ENCODE results near the gene OTOP3. TPM values are rescaled to one million over a fixed set of nuclear protein-coding genes. Genes with fewer than 3 reads are reported as not detected.

Gene OTOP3
- total RNA-seq, 1 experiment from 2014 or later, result not detected

GRCh38 chr17:74916136-74916850 lies 19.4 kb upstream of the OTOP3 start:
- in situ Hi-C loops (cut with HindIII; ENCODE audit: low sequenced_read_pairs), result no loop called here
- no peak for DNase-seq (ENCODE audit: low spot score)

GRCh38 chr17:74916851-74917199 lies 18.9 kb upstream of the OTOP3 start:
- in situ Hi-C loops (cut with HindIII; ENCODE audit: low sequenced_read_pairs), result no loop called here

GRCh38 chr17:74917430-74917829 lies 18.3 kb upstream of the OTOP3 start:
- DNase-seq (ENCODE audit: low spot score), result no peak
- in situ Hi-C loops (cut with HindIII; ENCODE audit: low sequenced_read_pairs), result no loop called here

More at GRCh38 chr17:74916851-74917199, 18.9 kb upstream of the OTOP3 start:
- DNase-seq (ENCODE audit: low spot score), result no peak

DNA sequence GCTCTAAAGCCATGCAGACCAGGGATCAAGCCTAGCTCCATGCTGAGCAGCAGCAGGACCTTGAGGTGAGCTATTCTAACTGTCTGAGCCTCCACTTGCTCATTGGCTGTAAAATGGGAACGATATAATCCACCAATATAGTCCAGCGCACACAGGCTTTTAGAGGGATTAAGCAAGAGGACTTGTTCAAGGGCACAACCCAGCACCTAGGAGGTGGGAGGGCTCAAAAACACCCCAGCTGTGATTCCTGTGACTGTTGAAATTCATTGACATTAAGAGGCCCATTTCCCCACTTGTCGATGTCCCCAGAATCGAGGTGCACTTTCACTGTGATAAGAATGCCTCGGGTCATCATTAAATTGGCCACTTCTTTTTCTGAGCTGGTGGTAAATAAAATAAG lies 16.8 kb upstream of the OTOP3 start:
- DNase-seq (ENCODE audit: low spot score), result no peak
- in situ Hi-C loops (cut with HindIII; ENCODE audit: low sequenced_read_pairs), result no loop called here

GRCh38 chr17:74919440-74920305 lies 16.0 kb upstream of the OTOP3 start:
- peak; percentile 16 for DNase-seq (ENCODE audit: low spot score)
- in situ Hi-C loops (cut with HindIII; ENCODE audit: low sequenced_read_pairs), result no loop called here

DNA sequence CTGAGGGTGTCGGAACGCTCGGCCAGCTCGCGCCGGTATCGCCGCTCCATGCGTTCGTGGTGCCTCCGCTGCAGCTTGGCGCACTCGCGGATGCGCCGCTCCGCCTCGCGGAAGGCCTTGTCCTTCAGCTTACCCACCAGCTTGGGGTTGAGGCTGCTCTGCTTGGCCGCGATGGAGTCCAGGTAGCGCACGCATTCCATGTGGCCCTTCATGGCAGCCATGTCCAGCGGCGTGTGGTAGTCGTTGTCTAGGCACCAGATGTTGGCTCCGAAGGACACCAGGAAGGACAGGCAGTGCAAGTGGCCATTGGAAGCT lies 15.4 kb upstream of the OTOP3 start:
- DNase-seq (ENCODE audit: low spot score), result no peak
- in situ Hi-C loops (cut with HindIII; ENCODE audit: low sequenced_read_pairs), result no loop called here

DNA sequence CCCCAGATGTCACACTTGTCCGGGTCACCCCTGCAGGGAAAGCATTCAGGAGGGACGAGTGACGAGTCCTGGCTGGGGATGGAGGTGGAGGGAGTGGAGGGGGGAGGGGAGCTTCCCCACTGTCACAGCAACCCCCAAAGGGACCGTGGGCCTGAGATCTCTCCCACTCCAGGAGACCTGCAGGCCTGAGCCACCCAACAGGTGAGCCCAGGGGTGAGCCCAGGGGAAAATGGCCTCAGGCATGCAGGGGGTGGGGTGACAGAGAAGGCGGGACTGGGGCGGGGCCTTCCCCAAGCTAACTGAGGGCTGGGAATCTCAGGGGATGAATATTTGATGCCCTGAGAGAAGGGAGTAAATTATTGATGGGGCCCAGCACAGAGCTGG lies 15.1 kb upstream of the OTOP3 start:
- no peak for DNase-seq (ENCODE audit: low spot score)
- in situ Hi-C loops (cut with HindIII; ENCODE audit: low sequenced_read_pairs), result no loop called here

- no peak for DNase-seq (ENCODE audit: low spot score)
- in situ Hi-C loops (cut with HindIII; ENCODE audit: low sequenced_read_pairs), result no loop called here
Measured at GRCh38 chr17:74921026-74921681, 14.5 kb upstream of the OTOP3 start.

- DNase-seq (ENCODE audit: low spot score), result no peak
- in situ Hi-C loops (cut with HindIII; ENCODE audit: low sequenced_read_pairs), result no loop called here
Measured at GRCh38 chr17:74921769-74922168, 13.9 kb upstream of the OTOP3 start.

GRCh38 chr17:74922172-74922571 lies 13.5 kb upstream of the OTOP3 start:
- in situ Hi-C loops (cut with HindIII; ENCODE audit: low sequenced_read_pairs), result no loop called here
- DNase-seq (ENCODE audit: low spot score), result peak; percentile 31

- DNase-seq (ENCODE audit: low spot score), result no peak
- in situ Hi-C loops (cut with HindIII; ENCODE audit: low sequenced_read_pairs), result no loop called here
Measured at GRCh38 chr17:74922694-74923537, 12.8 kb upstream of the OTOP3 start, which contains the start of gene USH1G. USH1G (minus strand) TSS chr17:74923255; CDS start chr17:74923073, 182 bp downstream.

DNA sequence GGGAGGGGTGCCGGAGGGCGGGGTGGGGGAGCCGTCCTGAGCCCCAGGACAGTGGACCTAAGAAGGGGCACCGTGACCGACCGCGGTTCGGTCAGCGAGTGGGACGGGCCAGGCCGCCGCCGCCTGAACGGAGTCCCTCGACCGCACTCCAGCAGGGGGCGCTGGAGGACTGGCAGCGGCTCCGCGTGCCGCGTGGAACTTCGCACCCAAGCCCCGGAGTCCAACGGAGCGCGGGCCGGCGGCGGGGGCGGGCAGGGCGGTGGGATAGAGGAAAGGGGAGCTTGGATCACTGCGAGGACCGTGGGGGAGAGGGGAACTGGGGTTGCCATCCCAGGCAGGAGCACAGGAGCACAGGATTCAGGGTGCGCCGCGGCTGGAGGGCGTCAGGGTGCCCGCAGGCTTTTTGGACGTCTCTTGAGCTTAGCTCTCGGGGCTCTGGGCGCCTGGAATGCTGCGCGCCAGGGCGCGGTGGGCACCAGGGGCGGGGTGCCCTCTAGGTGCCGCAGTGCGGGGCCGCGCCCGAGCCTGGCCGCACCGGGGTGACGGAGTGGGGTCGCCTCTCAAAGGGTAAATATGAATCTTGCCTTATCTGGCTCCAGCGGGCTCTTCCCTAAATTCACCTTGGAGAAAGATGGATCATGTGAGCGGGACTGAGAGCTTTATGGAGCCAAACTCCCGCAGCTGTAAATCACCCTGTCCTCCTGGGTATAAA lies 12.0 kb upstream of the OTOP3 start:
- DNase-seq (ENCODE audit: low spot score), result peak; percentile 48
- in situ Hi-C loops (cut with HindIII; ENCODE audit: low sequenced_read_pairs), result no loop called here

- no peak for DNase-seq (ENCODE audit: low spot score)
- in situ Hi-C loops (cut with HindIII; ENCODE audit: low sequenced_read_pairs), result no loop called here
Measured at GRCh38 chr17:74924250-74924948, 11.3 kb upstream of the OTOP3 start, which contains the start of gene OTOP2. OTOP2 (plus strand) TSS chr17:74924273; CDS start chr17:74924633, 360 bp downstream.

- DNase-seq (ENCODE audit: low spot score), result no peak
- in situ Hi-C loops (cut with HindIII; ENCODE audit: low sequenced_read_pairs), result no loop called here
Measured at GRCh38 chr17:74925242-74925641, 10.5 kb upstream of the OTOP3 start.

DNA sequence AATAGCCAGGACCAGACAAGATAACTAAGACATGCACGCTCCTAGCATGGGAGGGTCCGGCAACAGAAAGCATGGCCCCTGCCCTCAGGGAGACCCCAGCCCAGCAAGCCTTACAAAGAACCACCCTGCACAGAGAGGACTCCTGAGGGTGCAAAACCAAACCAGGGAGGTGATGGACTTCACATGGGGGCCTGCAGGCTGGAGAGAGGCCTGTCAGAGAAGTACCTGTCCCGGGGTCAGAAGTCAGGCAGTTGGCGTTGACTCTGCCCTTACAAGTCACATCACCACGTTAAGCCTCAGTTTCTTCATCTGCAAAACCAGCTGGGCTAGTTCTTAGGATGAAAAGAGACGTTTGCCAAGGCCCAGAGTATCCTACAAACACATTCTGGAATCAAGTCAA lies 6.9 kb upstream of the OTOP3 start:
- in situ Hi-C loops (cut with HindIII; ENCODE audit: low sequenced_read_pairs), result no loop called here
- no peak for DNase-seq (ENCODE audit: low spot score)

GRCh38 chr17:74930535-74931036 lies 5.1 kb upstream of the OTOP3 start:
- in situ Hi-C loops (cut with HindIII; ENCODE audit: low sequenced_read_pairs), result no loop called here
- DNase-seq (ENCODE audit: low spot score), result no peak

DNA sequence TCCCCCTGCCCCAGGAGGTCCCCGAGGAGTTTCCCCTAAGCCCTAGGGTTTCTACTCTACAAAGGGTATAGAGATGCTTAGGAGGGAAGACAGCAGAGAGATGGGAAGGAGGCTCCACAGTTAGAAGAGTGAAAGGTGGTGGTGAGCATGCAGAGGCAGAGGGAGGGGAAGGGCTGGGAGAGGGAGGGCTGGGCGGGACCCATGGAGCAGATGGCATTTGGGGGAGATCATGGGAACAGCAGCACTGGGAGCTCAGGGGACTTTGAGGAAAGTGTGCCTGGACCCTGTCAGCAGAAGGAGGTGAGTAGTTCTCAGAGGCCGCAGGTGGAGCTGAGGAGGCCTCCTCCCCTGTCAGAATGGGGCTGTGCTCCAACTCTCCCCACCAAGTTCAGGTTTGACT lies 650 bp upstream of the OTOP3 start:
- DNase-seq (ENCODE audit: low spot score), result no peak
- in situ Hi-C loops (cut with HindIII; ENCODE audit: low sequenced_read_pairs), result no loop called here

- in situ Hi-C loops (cut with HindIII; ENCODE audit: low sequenced_read_pairs), result no loop called here
- no peak for DNase-seq (ENCODE audit: low spot score)
Measured at GRCh38 chr17:74936470-74936799, 737 bp downstream of the OTOP3 start.

Measured in G401 (cell line).